GM21528 (cell line): ENCODE results near the gene KRT71.
"Not testable (repeated sequence)": the region's sequence is repeated elsewhere in the genome, so short reads cannot be mapped to it uniquely, and the experiment has no call there.

Experiments used
- ATAC-seq: cut with Tn5 transposase; IDR thresholded peaks from one replicate; pipeline ENCODE4 v1.9.1; 2021; ENCODE audit warnings: mild to moderate bottlenecking, moderate library complexity; ENCODE audit not compliant: unreplicated experiment, low FRiP score

Gene KRT71

GRCh38 chr12:52552681-52553195 is at the start of gene KRT71:
Gene KRT71, minus strand, starts transcription at chr12:52553145. Its CDS starts 68 bp downstream, at chr12:52553077.
- no peak for ATAC-seq

GRCh38 chr12:52602552-52602951 is 49.6 kb upstream of the KRT71 start:
- no peak for ATAC-seq

GRCh38 chr12:52601671-52602070 is 48.7 kb upstream of the KRT71 start:
- no peak for ATAC-seq

GRCh38 chr12:52600941-52601481 is 48.1 kb upstream of the KRT71 start, which contains the start of gene KRT72:
Gene KRT72, minus strand, starts transcription at chr12:52601463. Its CDS starts 11 bp downstream, at chr12:52601452.
- ATAC-seq = no peak

GRCh38 chr12:52600475-52600874 is 47.5 kb upstream of the KRT71 start:
- no peak for ATAC-seq

GRCh38 chr12:52600071-52600470 is 47.1 kb upstream of the KRT71 start:
- no peak for ATAC-seq

- ATAC-seq = no peak
Measured at GRCh38 chr12:52598966-52599365, 46.0 kb upstream of the KRT71 start.

- not testable (repeated sequence) for ATAC-seq
Measured at GRCh38 chr12:52594237-52594636, 41.3 kb upstream of the KRT71 start.

- no peak for ATAC-seq
Measured at GRCh38 chr12:52591521-52591920, 38.6 kb upstream of the KRT71 start.

- no peak for ATAC-seq
Measured at GRCh38 chr12:52590021-52590420, 37.1 kb upstream of the KRT71 start.

GRCh38 chr12:52587563-52587962 is 34.6 kb upstream of the KRT71 start:
- ATAC-seq = no peak

GRCh38 chr12:52585946-52586345 is 33.0 kb upstream of the KRT71 start:
- no peak for ATAC-seq

GRCh38 chr12:52585066-52585465 is 32.1 kb upstream of the KRT71 start:
- no peak for ATAC-seq

GRCh38 chr12:52584156-52584682 is 31.3 kb upstream of the KRT71 start:
- no peak for ATAC-seq

- no peak for ATAC-seq
Measured at GRCh38 chr12:52582971-52583456, 30.1 kb upstream of the KRT71 start.

- ATAC-seq = no peak
Measured at GRCh38 chr12:52582486-52582885, 29.5 kb upstream of the KRT71 start.

GRCh38 chr12:52581481-52581880 is 28.5 kb upstream of the KRT71 start:
- ATAC-seq = no peak

GRCh38 chr12:52581066-52581465 is 28.1 kb upstream of the KRT71 start:
- no peak for ATAC-seq

- no peak for ATAC-seq
Measured at GRCh38 chr12:52580496-52580895, 27.6 kb upstream of the KRT71 start.

GRCh38 chr12:52579468-52580465 is 26.8 kb upstream of the KRT71 start:
- no peak for ATAC-seq

GRCh38 chr12:52578469-52578868 is 25.5 kb upstream of the KRT71 start:
- no peak for ATAC-seq
